ENCODE data around the gene FOSL2. TPM values are rescaled to one million over a fixed set of nuclear protein-coding genes. Genes with fewer than 3 reads are reported as not detected.

FOSL2 gene
- total RNA-seq, 1 donor from 2014 or later, result 74.9 TPM

GRCh38 chr2:28445448-28446258 lies 53.0 kb downstream of the FOSL2 start:
- DNase-seq (no peak), ATAC-seq (peak; percentile 32 to 39)
- Histone ChIP-seq H3K36me3 (no peaks in the 10 kb centered on the region), H3K27me3 (ENCODE audit: low read depth) (no peaks in the 10 kb centered on the region), H3K27ac (no peak overlapping the region), H3K9me3 (no peaks in the 10 kb centered on the region), H3K4me3 (no peak overlapping the region), H3K4me1 (peaks cover 24% of the 10 kb centered on the region)
- intact Hi-C loops (cut with DNase I), result no loop called here
- TF ChIP-seq CTCF (IDR thresholded peaks at IDR 0.05), result no peak

GRCh38 chr2:28446531-28446930 lies 53.9 kb downstream of the FOSL2 start:
- Histone ChIP-seq H3K4me1 (peaks cover 24% of the 10 kb centered on the region), H3K4me3 (no peak overlapping the region), H3K27ac (no peak overlapping the region), H3K36me3 (no peaks in the 10 kb centered on the region), H3K9me3 (no peaks in the 10 kb centered on the region), H3K27me3 (ENCODE audit: low read depth) (no peaks in the 10 kb centered on the region)
- TF ChIP-seq CTCF (IDR thresholded peaks at IDR 0.05), result no peak
- intact Hi-C loops (cut with DNase I), result no loop called here
- DNase-seq (no peak), ATAC-seq (no peak)

GRCh38 chr2:28447086-28447485 lies 54.4 kb downstream of the FOSL2 start:
- TF ChIP-seq CTCF (IDR thresholded peaks at IDR 0.05), result no peak
- intact Hi-C loops (cut with DNase I), result no loop called here
- DNase-seq, result no peak
- no peaks in the 10 kb centered on the region for H3K36me3 ChIP-seq
- no peak overlapping the region for H3K27ac ChIP-seq
- peaks cover 24% of the 10 kb centered on the region for H3K4me1 ChIP-seq
- H3K9me3 ChIP-seq, result no peaks in the 10 kb centered on the region
- no peak for ATAC-seq
- H3K4me3 ChIP-seq, result no peak overlapping the region
- no peaks in the 10 kb centered on the region for H3K27me3 ChIP-seq (ENCODE audit: low read depth)

GRCh38 chr2:28447943-28448792 lies 55.5 kb downstream of the FOSL2 start:
- H3K27ac ChIP-seq, result peak overlapping the region; percentile 41
- DNase-seq, result no peak
- ATAC-seq, result peak; percentile 39 to 56

GRCh38 chr2:28448793-28449100 lies 56.1 kb downstream of the FOSL2 start:
- H3K4me3 ChIP-seq, result no peak overlapping the region
- no peak for TF ChIP-seq CTCF (IDR thresholded peaks at IDR 0.05)
- no peaks in the 10 kb centered on the region for H3K27me3 ChIP-seq (ENCODE audit: low read depth)
- DNase-seq (no peak), ATAC-seq (no peak)
- H3K4me1 ChIP-seq, result peaks cover 24% of the 10 kb centered on the region
- peak overlapping the region; percentile 41 for H3K27ac ChIP-seq
- H3K9me3 ChIP-seq, result no peaks in the 10 kb centered on the region
- H3K36me3 ChIP-seq, result no peaks in the 10 kb centered on the region
- intact Hi-C loops (cut with DNase I), result no loop called here

More at GRCh38 chr2:28447943-28448792, 55.5 kb downstream of the FOSL2 start:
- intact Hi-C loops (cut with DNase I), result no loop called here
- Histone ChIP-seq H3K9me3 (no peaks in the 10 kb centered on the region), H3K4me3 (no peak overlapping the region), H3K36me3 (no peaks in the 10 kb centered on the region), H3K4me1 (peaks cover 24% of the 10 kb centered on the region), H3K27me3 (ENCODE audit: low read depth) (no peaks in the 10 kb centered on the region)
- no peak for TF ChIP-seq CTCF (IDR thresholded peaks at IDR 0.05)

All from lower lobe of right lung (tissue), 2 donors.